HG03045 (cell line): ENCODE results near the gene DBNDD1.
A peak's percentile ranks its signal among the peaks of the same experiment; 100 is the strongest.

ENCODE experiments used
- ATAC-seq: cut with Tn5 transposase; IDR thresholded peaks from one replicate; pipeline ENCODE4 v1.9.1; 2021; ENCODE audit warnings: mild to moderate bottlenecking, moderate library complexity; ENCODE audit not compliant: unreplicated experiment

Gene DBNDD1

GRCh38 chr16:90037276-90037675 lies 18.0 kb upstream of the DBNDD1 start:
- ATAC-seq, result no peak

- no peak for ATAC-seq
Observed at GRCh38 chr16:90035902-90036301, 16.6 kb upstream of the DBNDD1 start.

- ATAC-seq, result no peak
Observed at GRCh38 chr16:90034504-90034903, 15.2 kb upstream of the DBNDD1 start.

GRCh38 chr16:90033387-90033786 lies 14.1 kb upstream of the DBNDD1 start:
- no peak for ATAC-seq

- ATAC-seq, result no peak
Observed at GRCh38 chr16:90032674-90033331, 13.5 kb upstream of the DBNDD1 start.

GRCh38 chr16:90031931-90032673 lies 12.8 kb upstream of the DBNDD1 start:
- ATAC-seq, result no peak

GRCh38 chr16:90031186-90031930 lies 12.1 kb upstream of the DBNDD1 start:
- no peak for ATAC-seq

GRCh38 chr16:90028985-90029384 lies 9.7 kb upstream of the DBNDD1 start:
- no peak for ATAC-seq

- no peak for ATAC-seq
Observed at GRCh38 chr16:90027611-90028010, 8.4 kb upstream of the DBNDD1 start.

GRCh38 chr16:90026135-90026534 lies 6.9 kb upstream of the DBNDD1 start:
- ATAC-seq, result no peak

GRCh38 chr16:90023078-90023447 lies 3.8 kb upstream of the DBNDD1 start:
- ATAC-seq, result no peak

- peak; percentile 62 for ATAC-seq
Observed at GRCh38 chr16:90022209-90023077, 3.2 kb upstream of the DBNDD1 start.

GRCh38 chr16:90020838-90021382 lies 1.7 kb upstream of the DBNDD1 start:
- no peak for ATAC-seq

- ATAC-seq, result no peak
Observed at GRCh38 chr16:90020260-90020837, 1.1 kb upstream of the DBNDD1 start.

GRCh38 chr16:90019543-90020259 lies 445 bp upstream of the DBNDD1 start:
- ATAC-seq, result no peak

- no peak for ATAC-seq
Observed at GRCh38 chr16:90018297-90018651, 982 bp downstream of the DBNDD1 start.

- no peak for ATAC-seq
Observed at GRCh38 chr16:90016339-90016950, 2.8 kb downstream of the DBNDD1 start.

GRCh38 chr16:90015586-90016338 lies 3.5 kb downstream of the DBNDD1 start:
- no peak for ATAC-seq
